K562 (cell line): Measurements from ENCODE around the gene UQCRC1. TPM values are rescaled to one million over a fixed set of nuclear protein-coding genes. Genes with fewer than 3 reads are reported as not detected.
A peak's percentile ranks its signal among the peaks of the same experiment; 100 is the strongest.

Source experiments
- ILK ChIP-seq: fragments of 450-650 bp; IDR thresholded peaks from 2 replicates; pipeline ENCODE4 v1.6.1; 2016; ENCODE audit warnings: missing genetic modification characterization, low read depth, mild to moderate bottlenecking, missing compliant biosample characterization, moderate library complexity, borderline replicate concordance
- ZBTB7A ChIP-seq: IDR thresholded peaks from 2 replicates; pipeline ENCODE4 v1.6.1; 2011; ENCODE audit warnings: low read depth, mild to moderate bottlenecking, low read length, moderate library complexity, borderline replicate concordance; ENCODE audit not compliant: control insufficient read depth
- polyA plus RNA-seq, 8 experiments: library from polyadenylated mRNA; depleted of rRNA in 4 of 8; stranded (reverse) in 5 of 8; unstranded in 3 of 8; fragments of >200 nt; fragmentation: Nextera tagmentation in 2 of 8; fragmentation: Illumina TruSeq in 1 of 8; extraction: Ambion mirVana in 2 of 8; extraction: Trizol in 1 of 8; gene quantifications; 2 replicates each; pipeline versions ENCODE4 v1.2.1 to v1.2.3, GENCODE V29; 2011 to 2014; ENCODE audit warnings: inconsistent platforms in 1 of 8, missing spikeins in 1 of 8
- total RNA-seq, 7 experiments: library from RNA; depleted of rRNA in 6 of 7; stranded (reverse); fragments of >200 nt in 6 of 7; fragmentation: Illumina TruSeq in 2 of 7; extraction: Trizol in 2 of 7; gene quantifications; 2 replicates each; pipeline versions ENCODE4 v1.2.1 to v1.2.3, GENCODE V29; 2011 to 2021; ENCODE audit warnings: low replicate concordance in 1 of 7
- TF ChIP-seq, protein P1 (sequence below): sonication (generic); formaldehyde crosslinking; IDR thresholded peaks from 2 replicates; pipeline ENCODE4 v1.9.0; 2022; ENCODE audit warnings: mild to moderate bottlenecking, missing genetic modification reagents
- TF ChIP-seq, protein P2 (sequence below), 2 experiments: fragments of 450-650 bp; formaldehyde crosslinking in 1 of 2; IDR thresholded peaks; 2 replicates each; pipeline versions ENCODE4 v1.4.0 to v1.6.1; 2014 to 2020; ENCODE audit warnings: mild to moderate bottlenecking in 2 of 2, borderline replicate concordance in 1 of 2, low read depth in 1 of 2
- TF ChIP-seq, protein P3 (sequence below), 3 experiments: IDR thresholded peaks in 2 of 3; conservative IDR thresholded peaks in 1 of 3; 2 replicates each; pipeline ENCODE4 v1.5.1; 2011 to 2012; ENCODE audit warnings: low read length in 3 of 3, mild to moderate bottlenecking in 3 of 3, control low read depth in 2 of 3, improper control_type of control experiment in 1 of 3, inconsistent platforms in 1 of 3, low read depth in 1 of 3, mixed read lengths in 1 of 3, moderate library complexity in 1 of 3; ENCODE audit not compliant: insufficient read depth in 2 of 3
- TF ChIP-seq, protein P4 (sequence below): fragments of 250-450 bp; sonication (Bioruptor Pico); IDR thresholded peaks from 2 replicates; pipeline ENCODE4 v1.8.0; 2021; ENCODE audit warnings: moderate library complexity, mild to moderate bottlenecking, inconsistent platforms
- TF ChIP-seq, protein P5 (sequence below), 2 experiments: IDR thresholded peaks in 1 of 2; conservative IDR thresholded peaks in 1 of 2; 2 replicates each; pipeline ENCODE4 v1.6.1; 2016; ENCODE audit warnings: low read depth in 2 of 2, mild to moderate bottlenecking in 1 of 2, missing compliant biosample characterization in 1 of 2, missing genetic modification characterization in 1 of 2, moderate library complexity in 1 of 2

UQCRC1 gene
- total and polyA plus RNA-seq, 9 of the 15 experiments (the other 6 are each of a cell fraction or from before 2014, with no cell fraction given), result 125 to 424 (median 268) TPM

DNA sequence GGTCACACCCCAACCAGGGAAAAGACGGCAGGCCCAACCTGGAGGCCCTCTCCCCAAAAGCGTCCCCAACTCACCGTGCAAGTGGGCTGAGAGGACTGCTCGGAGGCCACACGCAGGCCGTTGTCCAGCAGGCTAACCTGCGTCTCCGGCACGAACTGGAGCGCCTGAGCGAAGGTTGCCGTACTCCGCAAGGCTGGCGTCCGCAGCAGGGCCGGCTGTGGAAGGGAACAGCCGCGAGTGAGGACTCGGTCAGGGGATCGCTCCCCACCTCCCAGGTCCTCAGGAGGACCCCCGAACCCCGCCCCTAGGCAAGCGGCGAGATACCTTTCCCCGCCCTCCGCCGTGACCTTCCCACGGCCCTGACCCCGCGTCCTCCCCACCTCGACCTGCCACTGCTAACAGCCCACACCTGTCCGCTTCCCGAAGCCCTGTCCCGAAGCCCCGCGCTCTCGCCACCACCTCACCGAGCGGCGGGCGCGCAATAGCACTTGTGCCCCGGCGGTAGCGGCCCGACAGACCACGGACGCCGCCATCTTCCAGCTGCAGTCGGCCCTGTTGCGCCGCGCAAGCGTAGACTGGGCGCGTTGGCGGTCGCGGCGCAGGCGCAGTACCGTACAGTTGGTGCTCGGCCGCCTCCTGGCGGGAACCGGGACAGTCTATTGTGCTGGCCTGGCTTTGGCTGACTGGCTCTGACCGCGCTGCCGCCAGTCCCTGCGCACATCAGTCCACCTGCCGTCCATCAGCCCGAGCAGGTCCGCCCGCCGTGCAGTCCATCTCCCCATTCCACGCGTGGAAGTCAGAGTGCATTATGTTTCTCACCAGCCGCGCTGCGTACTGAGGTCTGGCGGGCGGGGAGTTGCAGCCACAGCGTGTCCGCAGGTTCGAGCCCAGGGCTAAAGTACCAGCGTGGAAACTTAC is at the start of gene UQCRC1 (continued):
- TF ChIP-seq, protein P1, sequence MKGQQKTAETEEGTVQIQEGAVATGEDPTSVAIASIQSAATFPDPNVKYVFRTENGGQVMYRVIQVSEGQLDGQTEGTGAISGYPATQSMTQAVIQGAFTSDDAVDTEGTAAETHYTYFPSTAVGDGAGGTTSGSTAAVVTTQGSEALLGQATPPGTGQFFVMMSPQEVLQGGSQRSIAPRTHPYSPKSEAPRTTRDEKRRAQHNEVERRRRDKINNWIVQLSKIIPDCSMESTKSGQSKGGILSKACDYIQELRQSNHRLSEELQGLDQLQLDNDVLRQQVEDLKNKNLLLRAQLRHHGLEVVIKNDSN (CRISPR knock-in tag), result no peak
- TF ChIP-seq, protein P2, sequence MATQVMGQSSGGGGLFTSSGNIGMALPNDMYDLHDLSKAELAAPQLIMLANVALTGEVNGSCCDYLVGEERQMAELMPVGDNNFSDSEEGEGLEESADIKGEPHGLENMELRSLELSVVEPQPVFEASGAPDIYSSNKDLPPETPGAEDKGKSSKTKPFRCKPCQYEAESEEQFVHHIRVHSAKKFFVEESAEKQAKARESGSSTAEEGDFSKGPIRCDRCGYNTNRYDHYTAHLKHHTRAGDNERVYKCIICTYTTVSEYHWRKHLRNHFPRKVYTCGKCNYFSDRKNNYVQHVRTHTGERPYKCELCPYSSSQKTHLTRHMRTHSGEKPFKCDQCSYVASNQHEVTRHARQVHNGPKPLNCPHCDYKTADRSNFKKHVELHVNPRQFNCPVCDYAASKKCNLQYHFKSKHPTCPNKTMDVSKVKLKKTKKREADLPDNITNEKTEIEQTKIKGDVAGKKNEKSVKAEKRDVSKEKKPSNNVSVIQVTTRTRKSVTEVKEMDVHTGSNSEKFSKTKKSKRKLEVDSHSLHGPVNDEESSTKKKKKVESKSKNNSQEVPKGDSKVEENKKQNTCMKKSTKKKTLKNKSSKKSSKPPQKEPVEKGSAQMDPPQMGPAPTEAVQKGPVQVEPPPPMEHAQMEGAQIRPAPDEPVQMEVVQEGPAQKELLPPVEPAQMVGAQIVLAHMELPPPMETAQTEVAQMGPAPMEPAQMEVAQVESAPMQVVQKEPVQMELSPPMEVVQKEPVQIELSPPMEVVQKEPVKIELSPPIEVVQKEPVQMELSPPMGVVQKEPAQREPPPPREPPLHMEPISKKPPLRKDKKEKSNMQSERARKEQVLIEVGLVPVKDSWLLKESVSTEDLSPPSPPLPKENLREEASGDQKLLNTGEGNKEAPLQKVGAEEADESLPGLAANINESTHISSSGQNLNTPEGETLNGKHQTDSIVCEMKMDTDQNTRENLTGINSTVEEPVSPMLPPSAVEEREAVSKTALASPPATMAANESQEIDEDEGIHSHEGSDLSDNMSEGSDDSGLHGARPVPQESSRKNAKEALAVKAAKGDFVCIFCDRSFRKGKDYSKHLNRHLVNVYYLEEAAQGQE (IDR thresholded peaks at IDR 0.05; ENCODE audit: borderline replicate concordance), result peak; percentile 54; the same call in 1 of the 2 replicates
- TF ChIP-seq, protein P2 (CRISPR knock-in tag; IDR thresholded peaks at IDR 0.05; ENCODE audit: low read depth), result 0 out of 2 replicates have a peak, but pooled peaks have one; percentile 19
- TF ChIP-seq, protein P3, sequence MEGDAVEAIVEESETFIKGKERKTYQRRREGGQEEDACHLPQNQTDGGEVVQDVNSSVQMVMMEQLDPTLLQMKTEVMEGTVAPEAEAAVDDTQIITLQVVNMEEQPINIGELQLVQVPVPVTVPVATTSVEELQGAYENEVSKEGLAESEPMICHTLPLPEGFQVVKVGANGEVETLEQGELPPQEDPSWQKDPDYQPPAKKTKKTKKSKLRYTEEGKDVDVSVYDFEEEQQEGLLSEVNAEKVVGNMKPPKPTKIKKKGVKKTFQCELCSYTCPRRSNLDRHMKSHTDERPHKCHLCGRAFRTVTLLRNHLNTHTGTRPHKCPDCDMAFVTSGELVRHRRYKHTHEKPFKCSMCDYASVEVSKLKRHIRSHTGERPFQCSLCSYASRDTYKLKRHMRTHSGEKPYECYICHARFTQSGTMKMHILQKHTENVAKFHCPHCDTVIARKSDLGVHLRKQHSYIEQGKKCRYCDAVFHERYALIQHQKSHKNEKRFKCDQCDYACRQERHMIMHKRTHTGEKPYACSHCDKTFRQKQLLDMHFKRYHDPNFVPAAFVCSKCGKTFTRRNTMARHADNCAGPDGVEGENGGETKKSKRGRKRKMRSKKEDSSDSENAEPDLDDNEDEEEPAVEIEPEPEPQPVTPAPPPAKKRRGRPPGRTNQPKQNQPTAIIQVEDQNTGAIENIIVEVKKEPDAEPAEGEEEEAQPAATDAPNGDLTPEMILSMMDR (IDR thresholded peaks at IDR 0.05 in 2 of 3, conservative IDR thresholded peaks at IDR 0.05 in 1 of 3; ENCODE audit: insufficient read depth in 2 of 3, low read depth in 1 of 3, low read length in 3 of 3), result peak; percentile 62 to 73 (median 64)
- TF ChIP-seq, protein P4, sequence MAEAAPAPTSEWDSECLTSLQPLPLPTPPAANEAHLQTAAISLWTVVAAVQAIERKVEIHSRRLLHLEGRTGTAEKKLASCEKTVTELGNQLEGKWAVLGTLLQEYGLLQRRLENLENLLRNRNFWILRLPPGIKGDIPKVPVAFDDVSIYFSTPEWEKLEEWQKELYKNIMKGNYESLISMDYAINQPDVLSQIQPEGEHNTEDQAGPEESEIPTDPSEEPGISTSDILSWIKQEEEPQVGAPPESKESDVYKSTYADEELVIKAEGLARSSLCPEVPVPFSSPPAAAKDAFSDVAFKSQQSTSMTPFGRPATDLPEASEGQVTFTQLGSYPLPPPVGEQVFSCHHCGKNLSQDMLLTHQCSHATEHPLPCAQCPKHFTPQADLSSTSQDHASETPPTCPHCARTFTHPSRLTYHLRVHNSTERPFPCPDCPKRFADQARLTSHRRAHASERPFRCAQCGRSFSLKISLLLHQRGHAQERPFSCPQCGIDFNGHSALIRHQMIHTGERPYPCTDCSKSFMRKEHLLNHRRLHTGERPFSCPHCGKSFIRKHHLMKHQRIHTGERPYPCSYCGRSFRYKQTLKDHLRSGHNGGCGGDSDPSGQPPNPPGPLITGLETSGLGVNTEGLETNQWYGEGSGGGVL (CRISPR knock-in tag), result no peak
- TF ChIP-seq ZBTB7A (no peak), ILK (no peak)
- TF ChIP-seq, protein P5, sequence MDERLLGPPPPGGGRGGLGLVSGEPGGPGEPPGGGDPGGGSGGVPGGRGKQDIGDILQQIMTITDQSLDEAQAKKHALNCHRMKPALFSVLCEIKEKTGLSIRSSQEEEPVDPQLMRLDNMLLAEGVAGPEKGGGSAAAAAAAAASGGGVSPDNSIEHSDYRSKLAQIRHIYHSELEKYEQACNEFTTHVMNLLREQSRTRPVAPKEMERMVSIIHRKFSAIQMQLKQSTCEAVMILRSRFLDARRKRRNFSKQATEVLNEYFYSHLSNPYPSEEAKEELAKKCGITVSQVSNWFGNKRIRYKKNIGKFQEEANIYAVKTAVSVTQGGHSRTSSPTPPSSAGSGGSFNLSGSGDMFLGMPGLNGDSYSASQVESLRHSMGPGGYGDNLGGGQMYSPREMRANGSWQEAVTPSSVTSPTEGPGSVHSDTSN (CRISPR knock-in tag; IDR thresholded peaks at IDR 0.05; ENCODE audit: low read depth), result no peak
- TF ChIP-seq, protein P5 (tag; conservative IDR thresholded peaks at IDR 0.05; ENCODE audit: low read depth), result no peak
